Hematopoietic multipotent progenitor cell treated with erythropoietin and hydrocortisone succinate and interleukin-3 and kit ligand, for 4 days (in vitro differentiated cells): ENCODE measurements around the gene KCNK7.
"Not testable (repeated sequence)": the region's sequence is repeated elsewhere in the genome, so short reads cannot be mapped to it uniquely, and the experiment has no call there.

ENCODE experiments used
- DNase-seq: peaks from one replicate; pipeline ENCODE4 v3.0.0-alpha.2; 2015

KCNK7 gene

DNA sequence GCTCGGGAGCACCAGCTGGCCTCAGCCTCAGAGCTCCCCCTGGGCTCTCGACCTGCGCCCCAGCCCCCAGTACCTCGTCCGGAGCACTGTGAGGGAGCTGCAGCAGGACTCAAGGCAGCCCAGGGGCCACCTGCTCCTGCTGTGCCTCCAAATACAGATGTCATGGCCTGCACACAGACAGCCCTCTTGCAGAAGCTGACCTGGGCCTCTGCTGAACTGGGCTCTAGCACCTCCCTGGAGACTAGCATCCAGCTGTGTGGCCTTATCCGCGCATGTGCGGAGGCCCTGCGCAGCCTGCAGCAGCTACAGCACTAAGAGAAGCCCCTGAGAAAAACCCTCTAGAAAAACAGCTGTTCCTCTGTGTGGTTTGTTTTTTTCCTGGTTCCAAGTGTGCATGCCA is 24.2 kb downstream of the KCNK7 start:
- no peak for DNase-seq

DNA sequence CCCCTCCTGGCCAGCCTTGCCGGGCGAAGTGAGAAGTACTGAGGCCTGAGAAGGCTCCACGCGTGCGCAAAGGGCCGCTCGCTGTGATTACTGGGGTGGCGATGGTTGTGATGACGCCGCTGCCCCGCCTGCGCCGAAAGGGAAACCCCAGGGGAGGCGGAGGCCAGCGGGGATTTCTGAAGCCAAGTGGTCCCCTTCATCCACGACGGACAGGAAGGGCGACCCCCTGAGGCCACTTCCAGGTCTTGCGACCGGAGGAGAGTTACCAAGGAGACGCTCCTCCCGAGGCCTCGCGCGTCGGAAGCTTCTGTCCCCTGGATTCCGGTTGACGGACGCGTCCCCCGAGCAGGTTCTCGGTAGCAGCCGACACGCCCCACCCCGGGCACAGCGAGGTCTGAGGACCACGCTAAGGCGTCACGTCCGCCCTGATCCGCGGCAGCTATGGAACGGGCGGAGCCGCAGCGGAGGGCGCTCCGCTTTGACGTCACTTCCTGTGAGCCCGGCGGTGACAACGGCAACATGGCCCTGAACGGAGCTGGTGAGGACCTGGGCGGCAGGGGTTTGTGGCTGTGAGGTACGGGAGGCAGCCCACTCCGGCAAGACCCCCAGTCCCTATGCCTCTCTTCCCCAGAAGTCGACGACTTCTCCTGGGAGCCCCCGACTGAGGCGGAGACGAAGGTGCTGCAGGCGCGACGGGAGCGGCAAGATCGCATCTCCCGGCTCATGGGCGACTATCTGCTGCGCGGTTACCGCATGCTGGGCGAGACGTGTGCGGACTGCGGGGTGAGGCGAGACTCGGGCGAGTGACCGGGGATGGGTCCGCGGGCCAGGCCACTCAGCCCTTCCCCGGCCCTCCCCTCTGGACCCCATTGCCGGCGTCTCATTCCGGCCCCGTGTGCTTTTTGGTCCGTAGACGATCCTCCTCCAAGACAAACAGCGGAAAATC is 25.4 kb downstream of the KCNK7 start, which contains the start of gene ZNRD2:
Gene ZNRD2 (plus strand): TSS at position 505 of the 946 bp plus-strand sequence. CDS start 15 bp downstream, at position 520.
- DNase-seq: peak; percentile 99

DNA sequence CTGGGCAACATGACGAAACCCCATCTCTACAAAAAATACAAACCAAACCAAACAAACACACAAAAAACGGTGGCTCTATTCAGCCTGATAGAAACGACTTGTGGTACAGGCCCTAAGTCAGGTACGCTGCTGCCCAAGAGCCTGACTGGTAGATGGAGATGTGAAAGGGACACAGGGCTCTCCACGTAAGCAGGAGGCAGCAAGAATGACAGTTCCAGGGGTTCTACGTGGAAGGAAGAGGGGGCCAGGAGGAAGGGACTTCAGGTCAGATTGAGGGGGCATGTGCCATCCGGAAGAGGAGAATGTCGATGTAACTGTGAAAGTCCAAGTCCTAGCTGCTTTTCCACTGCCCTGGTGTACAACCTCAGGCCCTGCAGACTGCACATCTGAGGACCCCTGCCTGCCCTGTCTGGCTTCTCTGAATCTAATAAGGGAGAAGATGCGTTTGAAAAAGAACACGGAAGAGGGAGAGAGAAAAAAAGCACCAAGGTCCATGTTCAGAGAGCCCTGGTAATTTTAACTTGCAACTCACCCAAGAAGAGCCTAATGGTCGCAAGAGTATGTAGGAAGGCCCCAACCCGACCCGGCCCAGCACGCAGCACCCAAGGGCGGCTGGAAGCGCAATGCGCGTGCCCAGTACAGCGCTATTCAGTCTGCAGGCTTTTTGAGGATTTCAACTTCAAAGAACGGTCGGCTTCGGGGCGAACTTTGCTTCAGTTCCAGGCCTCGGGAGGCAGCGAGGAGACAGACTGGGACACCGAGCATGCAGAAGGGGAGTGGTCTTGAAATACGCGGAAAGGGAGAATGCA is 26.2 kb downstream of the KCNK7 start:
- no peak for DNase-seq

DNA sequence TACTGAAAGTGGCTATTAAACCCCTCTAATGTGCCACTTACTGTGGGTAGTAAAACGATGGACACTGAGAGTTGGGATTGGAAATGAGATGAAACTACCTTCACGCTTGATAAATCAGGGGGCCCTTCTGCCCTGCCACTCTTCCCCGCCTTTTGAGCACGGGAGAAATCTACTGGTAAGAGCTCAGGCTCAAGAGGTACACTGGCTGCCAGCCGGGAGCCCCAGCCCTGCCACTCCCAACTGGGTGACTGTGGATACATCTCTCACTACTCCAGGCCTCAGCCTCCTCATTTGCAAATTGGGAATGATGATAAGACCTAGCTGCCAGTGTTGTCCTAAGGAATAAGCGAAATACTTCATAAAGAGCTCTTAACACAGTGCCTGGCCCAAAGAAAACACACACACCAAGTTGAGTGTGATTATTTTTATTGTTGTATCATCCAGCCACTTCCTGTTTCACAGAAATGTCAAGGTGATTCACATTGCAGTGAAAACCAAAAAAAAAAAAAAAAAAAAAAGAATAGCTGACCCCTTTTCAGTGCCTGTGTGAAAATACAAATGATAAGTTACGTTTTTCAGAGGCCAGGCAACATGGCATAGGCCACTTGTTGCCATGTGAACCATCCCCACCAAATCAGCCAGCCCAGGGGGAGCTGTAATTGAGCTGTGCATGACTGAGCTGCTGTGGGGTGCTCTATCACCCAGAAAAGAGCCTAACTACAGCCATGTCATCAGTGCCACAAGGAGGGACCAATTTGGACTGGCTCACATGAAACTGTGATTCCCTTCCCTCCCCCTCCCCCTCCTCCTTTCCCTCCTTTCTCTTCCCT is 29.8 kb downstream of the KCNK7 start:
- no peak for DNase-seq

DNA sequence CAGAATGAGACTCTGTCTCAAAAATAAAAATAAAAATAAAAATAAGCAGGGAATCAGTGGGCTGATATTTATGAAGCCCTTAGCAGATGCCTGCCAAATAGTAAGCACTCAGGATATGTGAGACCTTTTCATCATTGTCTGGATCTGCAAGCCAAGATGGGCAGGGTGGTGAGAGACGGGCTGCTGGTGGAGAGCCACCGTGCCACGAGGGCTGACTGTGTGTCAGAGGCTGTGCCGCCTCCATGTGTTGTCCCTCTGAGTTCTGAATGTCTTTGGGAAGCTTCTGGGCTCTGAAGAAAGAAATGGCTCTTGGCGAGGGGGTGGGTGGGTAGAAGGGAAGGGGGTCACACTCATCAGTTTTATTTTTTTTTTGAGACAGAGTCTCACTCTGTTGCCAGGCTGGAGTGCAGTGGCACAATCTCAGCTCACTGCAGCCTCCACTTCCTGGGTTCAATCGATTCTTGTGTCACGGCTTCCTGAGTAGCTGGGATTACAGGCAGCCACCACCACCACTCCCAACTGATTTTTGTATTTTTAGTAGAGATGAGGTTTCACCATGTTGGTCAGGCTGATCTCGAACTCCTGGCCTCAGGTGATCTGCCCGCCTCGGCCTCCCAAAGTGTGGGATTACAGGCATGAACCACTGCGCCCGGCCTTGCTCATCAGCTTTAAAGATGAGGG is 30.6 kb downstream of the KCNK7 start:
- not testable (repeated sequence) for DNase-seq

DNA sequence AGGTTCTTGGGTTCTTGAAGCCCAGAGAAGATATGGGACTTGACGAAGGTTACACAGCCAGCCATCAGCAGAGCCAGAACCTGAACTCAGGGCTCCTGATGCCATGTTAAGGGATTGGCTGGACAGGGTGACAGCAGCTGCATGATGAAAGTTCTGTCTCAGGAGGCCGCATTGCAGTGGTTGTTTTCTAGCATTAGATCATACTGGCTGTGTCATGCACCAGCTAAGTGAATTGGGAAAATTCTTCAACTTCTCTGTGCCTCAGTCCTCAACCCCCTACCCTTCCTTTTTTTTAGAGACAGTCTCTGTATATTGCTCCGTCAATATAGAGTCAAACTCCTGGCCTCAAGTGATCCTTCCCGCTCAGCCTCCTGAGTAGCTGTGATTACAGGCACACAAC is 32.0 kb downstream of the KCNK7 start:
- DNase-seq: no peak

DNA sequence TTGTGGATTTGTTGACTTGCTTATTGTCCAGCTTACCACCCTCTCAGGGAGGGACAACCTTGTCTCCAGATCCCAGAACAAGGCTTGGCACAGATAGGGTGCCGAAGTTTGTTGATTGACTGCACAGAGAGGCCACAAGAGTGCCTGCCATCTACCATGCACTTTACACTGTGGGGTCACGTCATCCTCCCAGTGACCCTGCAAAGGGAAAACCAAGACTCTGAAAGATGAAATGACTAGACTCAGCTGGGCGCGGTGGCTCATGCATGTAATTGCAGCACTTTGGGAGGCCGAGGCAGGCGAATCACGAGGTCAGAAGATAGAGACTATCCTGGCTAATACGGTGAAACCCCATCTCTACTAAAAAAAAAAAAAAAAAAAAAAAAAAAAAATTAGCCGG is 32.8 kb downstream of the KCNK7 start:
- no peak for DNase-seq

DNA sequence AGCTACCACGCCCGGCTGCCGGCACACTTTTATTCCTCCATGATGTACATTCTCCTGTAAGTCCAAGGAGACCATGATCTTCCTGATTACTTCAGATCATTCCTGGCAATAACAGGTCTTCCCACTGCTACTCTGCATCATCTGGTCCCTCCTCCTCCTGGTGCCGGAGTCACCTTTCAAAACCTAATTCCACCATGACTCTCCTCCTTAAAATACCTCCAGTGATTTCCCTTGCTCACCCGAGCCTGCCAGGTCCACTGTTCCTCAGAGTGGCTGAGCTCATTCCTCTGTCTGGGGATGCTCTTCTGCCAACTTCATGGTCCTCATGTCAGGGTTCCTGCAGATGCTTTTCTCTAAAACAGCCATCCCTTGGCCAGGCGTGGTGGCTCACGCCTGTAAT is 33.6 kb downstream of the KCNK7 start:
- DNase-seq: no peak

DNA sequence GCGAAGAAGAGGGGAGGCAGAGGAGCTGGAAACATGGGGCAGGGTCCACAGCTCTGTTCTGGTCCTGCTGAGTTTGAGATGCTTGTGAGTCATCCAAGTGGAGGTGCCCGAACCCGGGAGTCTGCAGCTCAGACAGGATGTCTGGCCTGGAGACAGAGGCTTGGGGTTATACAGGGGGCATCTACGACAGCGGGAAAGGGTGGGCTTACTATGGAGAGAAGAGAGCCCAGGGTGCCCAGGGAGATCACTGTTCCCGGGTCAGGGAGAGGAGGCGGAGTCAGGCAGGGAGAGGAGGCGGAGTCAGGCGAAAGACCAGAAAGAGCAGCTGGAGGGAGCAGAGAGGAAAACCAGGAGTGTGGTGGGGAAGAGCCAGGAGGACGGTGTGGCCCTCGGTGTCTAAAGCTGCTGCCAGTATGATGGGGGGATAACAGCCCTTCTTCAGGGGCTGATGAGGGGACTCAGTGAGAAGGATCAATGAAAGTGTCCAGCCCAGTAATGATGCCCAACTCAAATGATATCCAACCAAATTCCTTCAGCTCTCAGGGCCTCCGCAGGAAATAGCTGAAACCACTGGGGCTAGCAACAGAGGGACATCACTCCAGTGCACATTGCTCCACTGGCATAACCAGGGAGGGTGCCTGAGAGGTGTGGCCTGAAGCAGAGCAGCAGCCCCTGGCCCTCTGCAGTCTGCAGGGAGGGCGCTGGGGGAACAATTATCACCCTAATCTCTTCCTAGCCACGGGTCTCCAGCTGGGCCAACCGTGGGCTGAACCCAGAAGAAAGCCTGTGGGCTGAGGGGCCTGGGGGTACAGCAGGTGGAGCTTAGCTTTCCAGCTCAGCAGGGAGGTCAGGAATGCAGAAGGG is 34.8 kb downstream of the KCNK7 start:
- DNase-seq: peak; percentile 40

DNA sequence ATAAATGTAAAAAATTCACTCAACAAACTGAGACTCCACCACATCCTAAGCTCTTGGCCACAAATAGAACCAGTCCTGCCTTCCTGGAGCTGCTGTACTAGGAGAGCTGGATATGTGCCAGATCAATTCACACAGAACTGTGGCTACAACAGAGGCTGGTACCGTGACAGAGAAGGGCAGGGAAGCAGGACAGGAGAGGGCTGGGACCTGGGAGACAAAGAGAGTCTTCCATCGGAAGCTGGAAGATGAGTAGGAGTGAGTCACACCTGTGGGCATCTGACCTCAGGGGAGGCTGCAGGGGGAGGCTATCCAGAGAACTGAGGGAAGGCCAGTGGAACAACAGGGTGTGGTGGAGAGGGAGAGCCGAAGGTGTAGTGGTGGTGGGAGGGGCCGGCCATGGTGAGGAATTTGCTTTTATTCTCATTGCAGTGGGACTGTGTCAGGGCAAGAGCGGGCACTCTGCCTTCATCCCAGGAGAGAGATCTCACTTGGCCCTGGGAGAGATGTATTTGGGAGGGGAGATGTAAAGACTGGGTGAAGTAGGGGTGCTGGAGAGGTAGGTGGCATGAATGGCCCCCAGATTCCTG is 35.6 kb downstream of the KCNK7 start:
- DNase-seq: peak; percentile 53

DNA sequence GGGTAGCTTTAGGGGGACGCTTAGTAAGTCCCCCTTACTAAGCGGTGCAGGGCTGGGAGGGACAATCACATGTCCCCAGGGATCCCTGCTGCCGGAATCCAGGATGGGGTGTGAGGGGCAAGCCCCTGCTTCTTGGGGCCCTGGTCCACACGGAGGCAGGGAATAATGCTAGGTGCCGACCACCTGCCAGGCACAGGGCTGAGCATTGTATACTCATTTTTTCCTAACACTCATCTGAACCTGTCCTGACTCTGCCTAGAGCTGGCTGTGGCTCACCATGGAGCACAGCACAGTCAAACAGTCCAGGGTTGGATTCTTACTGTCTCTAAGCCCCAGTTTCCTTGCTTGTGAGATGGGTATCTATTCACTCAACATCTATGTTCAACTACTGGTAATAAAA is 36.1 kb downstream of the KCNK7 start:
- no peak for DNase-seq

DNA sequence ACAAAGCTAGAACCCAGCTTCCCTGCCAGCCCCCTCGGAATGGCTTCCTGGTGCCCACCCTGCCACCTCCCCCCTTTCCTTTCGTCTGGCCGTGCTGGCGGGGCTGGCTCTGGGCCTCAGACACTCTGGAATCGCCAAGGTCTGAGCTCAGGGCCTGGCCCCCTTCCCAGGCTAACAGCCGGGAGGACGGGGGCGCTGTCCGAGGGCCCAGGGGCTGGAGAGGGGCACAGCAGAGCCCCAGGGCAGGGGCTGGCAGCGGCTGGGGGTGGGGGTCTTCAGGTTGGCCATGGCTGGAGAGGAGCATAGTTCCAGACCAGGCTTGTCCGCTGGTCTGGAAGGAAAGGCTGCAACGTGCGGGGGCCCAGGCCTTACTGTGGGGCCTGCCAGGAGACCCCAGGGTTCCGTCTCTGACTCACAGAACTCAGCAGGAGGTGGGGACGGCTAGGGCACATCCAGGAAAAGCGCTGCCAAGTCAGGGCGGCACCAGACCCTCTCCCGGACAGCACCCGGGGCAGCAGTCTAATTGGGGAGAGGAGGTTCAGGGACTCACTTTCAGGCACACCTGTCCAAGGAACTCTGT is 36.6 kb downstream of the KCNK7 start:
- DNase-seq: no peak

DNA sequence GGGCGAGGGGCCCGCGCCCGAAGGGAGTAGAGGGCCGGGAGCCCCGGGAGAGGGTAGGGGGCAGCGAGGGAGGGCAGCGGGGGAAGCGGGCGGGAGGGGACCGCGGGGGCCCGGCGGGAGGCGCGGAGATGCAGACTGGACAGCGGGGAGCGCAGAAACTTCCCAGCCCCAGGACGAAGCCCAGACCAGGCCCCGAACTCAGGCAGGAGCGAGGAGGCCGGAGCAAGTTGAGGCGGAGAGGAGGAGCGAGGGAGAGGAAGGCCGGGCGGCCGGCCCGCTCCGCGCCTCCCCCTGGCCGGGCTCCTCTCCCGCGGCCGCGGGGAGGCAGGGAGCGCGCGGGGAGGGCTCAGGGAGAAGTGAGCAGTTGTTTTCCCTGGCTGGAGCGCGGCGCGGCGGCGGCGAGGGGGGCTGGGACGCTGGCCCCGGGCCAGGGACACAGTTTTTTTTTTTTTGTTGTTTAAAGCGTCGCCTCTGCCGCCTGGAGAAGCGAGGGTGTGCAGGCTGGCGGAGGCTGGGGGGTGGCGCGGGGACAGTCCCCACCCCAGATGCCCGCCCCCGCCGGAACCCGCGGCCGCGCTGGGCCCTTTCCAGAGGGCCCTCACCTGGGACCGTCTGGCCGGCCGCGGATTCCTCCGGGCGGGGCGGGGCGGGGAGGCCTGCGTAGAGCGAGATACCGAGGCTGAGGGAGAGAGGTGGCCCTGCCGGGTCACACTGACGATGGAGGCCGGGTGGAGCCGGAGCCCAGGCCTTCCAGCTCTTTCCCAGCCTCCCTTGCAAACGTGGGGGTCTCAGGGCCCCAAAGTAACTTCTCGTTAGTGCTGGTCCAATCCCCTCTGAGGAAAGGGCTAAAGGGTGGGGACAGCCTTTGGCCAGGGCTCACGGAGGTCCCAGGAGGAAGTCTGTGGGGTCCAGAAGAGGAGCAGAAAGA is 37.3 kb downstream of the KCNK7 start, which contains the start of gene LTBP3:
Gene LTBP3 (minus strand): TSS at position 358 of the 928 bp plus-strand sequence. CDS start 400 bp downstream, outside the sequence.
- peak; percentile 77 for DNase-seq

DNA sequence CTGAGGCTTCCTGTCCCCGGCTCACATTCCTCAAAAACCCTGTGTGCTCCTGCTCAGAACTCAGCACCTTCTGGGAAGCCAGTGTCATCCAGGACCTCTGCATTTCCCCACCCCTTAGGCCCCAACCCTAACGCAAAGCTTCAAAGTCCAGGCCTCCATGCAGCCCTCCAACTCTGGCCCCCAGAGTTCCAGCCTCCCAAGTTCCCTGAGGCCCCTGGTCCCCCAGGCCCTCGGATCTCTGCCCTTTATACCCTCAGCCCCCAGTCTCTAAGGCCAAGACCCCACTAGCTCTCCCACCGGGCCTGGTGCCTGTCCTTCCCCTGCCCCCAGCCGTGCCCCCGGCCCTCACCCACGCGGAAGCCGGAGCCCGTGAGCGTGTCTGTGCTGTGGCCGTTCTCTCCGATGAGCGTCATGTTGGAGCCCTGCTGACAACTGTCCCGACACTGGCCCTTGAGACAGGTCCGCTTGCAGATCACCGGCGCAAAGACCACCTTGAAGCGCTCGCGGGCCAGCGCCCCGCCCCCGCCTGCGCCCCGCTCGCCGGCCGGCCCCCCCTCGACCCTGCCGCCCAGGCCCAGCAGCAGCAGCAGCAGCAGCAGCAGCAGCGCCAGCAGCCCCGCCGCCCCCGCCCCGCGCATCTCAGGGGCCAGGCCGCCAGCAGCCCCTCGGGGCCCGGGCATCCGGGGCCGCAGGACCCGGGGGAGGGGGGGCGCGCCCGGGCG is 38.2 kb downstream of the KCNK7 start:
- DNase-seq: no peak

DNA sequence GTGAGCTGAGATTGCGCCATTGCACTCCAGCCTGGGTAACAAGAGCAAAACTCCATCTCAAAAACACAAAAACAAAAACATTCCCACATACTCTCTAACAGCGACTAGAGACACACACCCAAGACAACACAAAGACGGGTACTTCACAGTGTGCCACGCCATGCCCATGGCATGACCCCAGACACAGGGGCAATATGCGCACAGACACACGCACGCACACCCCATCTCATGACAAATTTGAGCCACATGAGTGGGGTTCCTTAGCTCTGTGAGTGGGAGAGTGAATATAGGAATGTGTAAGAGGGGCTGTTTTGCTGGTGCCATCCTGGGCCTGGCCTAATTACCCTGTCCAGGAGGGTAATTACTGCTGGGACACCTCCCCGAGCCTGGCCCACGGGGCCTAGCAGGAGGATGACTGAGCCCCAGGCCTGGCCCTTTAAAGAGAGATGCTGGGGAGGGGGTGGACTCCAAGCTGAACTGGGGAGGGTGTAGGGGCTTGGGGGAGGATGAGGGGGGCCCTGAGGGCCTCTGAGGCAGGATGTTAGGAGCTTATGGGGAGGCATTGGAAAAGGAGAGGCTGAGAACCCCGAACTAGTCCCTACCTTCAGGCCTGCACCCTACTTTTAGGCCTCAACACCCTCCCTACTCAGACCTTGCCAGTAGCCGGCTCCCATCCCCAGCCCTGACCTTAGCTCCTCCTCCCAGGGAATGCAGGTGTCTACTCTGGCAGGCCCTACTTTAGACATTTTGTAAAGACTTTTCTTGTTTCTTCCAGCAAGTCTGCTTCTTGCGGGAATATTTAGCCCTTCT is 38.9 kb downstream of the KCNK7 start:
- DNase-seq: no peak

DNA sequence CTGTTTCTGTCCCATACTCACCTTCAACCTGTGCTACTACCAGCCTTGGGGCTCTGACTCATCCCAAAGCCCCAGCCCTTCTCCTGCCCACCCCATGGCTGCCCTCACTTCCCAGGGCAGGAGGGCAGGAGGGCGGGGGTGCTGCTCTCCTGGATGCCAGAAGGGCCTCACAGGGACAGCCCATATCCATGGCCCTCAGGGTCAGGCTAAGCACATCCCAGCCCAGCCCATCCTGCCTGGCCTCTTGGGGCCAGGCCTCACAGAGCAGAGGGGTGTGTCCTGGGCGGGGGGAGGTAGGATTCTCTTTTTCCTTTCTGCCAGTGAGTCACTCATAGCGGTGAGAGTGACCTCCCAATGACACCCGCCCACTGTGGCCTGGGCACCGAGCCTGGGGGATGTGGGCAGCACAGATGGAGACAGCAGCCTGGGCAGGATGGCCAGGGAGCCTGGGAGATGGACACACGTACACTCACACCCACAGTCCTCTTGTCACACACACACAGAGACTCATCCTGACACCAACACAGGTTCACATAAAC is 39.8 kb downstream of the KCNK7 start:
- DNase-seq: peak; percentile 65

DNA sequence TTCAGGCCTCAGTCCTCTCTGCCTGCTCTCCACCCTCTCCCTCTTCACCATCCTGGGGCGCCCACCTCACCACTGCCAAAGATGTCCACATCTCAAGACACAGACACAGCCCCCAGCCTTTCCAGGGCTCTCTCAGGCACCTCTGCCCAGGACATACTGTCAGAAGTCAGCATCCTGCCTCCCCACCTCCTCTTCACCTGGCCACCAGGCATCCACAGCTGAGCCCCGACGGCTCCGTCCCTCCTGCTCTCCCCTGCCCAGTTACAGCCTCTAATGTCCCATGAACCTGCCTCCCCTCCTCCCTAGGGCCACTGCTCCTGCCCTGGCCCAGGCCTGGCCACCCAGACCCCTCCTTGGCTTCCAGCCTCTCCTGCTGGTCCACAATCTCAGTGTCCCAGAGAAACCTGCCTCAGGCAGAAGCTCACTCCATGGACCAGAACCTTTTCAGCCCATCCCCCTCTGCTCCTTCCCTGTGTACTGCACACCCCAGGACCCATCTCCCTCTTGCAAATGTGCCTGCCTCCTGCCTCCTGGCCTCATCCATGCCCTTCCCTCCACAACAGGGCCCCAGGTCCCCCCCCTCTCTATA is 40.7 kb downstream of the KCNK7 start:
- no peak for DNase-seq
